Calu3 (cell line): ENCODE results near the gene IGF1R. TPM values are rescaled to one million over a fixed set of nuclear protein-coding genes. Genes with fewer than 3 reads are reported as not detected.

ENCODE experiments used
- BruUV-seq: library from RNA; stranded (reverse); fragments of 400-500 nt; replicated peaks from 2 replicates; lab custom pipeline; 2021; lab: Mats Ljungman, UMichigan
- CTCF ChIA-PET: fragments of 300-600 bp; sonication (Branson Sonifier 250); formaldehyde crosslinking; loops from one replicate; lab custom pipeline; 2022; ENCODE audit warnings: antibody characterized with exemption; lab: Charles Lee
- DNase-seq: peaks from one replicate; pipeline ENCODE4 v3.0.0; 2022
- H3K27ac Mint-ChIP-seq: one replicate; pipeline ENCODE4 v1.8.0; 2022; ENCODE audit warnings: mixed read lengths; ENCODE audit not compliant: unreplicated experiment
- H3K27me3 Mint-ChIP-seq: one replicate; pipeline ENCODE4 v1.8.0; 2022; ENCODE audit warnings: mixed read lengths; ENCODE audit not compliant: unreplicated experiment
- H3K36me3 Mint-ChIP-seq: one replicate; pipeline ENCODE4 v1.8.0; 2022; ENCODE audit warnings: mild to moderate bottlenecking, moderate library complexity, mixed read lengths; ENCODE audit not compliant: insufficient read depth, unreplicated experiment
- H3K4me1 Mint-ChIP-seq: one replicate; pipeline ENCODE4 v1.8.0; 2022; ENCODE audit warnings: mild to moderate bottlenecking, low read depth, mixed read lengths; ENCODE audit not compliant: unreplicated experiment
- H3K4me3 Mint-ChIP-seq: one replicate; pipeline ENCODE4 v1.8.0; 2022; ENCODE audit warnings: mild to moderate bottlenecking, low read depth, moderate library complexity, mixed read lengths; ENCODE audit not compliant: unreplicated experiment
- H3K9me3 Mint-ChIP-seq: one replicate; pipeline ENCODE4 v1.8.0; 2022; ENCODE audit warnings: low read depth, mixed read lengths; ENCODE audit not compliant: unreplicated experiment
- intact Hi-C: fragments of 100-400 bp; cut with micrococcal nuclease; formaldehyde crosslinking; loops from one replicate; pipeline ENCODE4 v1.10.0; 2022; ENCODE audit not compliant: unreplicated experiment
- total RNA-seq: library from RNA; stranded (reverse); gene quantifications from 2 replicates; pipeline ENCODE4 v1.2.3, GENCODE V29; 2022
- TF ChIP-seq, protein P1 (sequence below): fragments of 200-600 bp; IDR thresholded peaks from one replicate; pipeline ENCODE4 v1.8.0; 2022; ENCODE audit warnings: antibody characterized with exemption; ENCODE audit not compliant: unreplicated experiment

The IGF1R gene
- total RNA-seq, 1 experiment from 2014 or later: 73.9 TPM

DNA sequence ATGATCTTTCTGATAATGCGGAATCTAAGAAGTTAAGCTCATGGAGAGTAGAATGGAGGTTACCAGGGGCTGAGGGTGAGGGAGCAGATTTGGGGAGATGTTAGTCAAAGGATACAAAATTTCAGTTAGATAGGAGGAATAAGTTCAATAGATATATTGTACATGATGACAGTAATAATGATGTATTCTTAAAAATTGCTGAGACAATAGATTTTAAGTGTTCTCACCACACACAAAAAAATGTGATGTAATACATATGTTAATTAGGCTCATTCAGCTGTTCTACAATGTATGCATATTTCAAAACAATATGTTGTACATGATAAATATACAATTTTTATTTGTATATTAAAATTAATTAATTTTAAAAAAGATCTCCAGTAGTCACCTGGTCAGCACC, 277.9 kb downstream of the IGF1R start:
- Mint-ChIP-seq H3K4me1 (no peaks in the 10 kb centered on the region), H3K36me3 (peaks cover 13% of the 10 kb centered on the region), H3K27me3 (no peaks in the 10 kb centered on the region), H3K27ac (no peak overlapping the region), H3K4me3 (no peak overlapping the region), H3K9me3 (no peaks in the 10 kb centered on the region)
- no peak for DNase-seq
- intact Hi-C loops: no loop called here
- CTCF ChIA-PET: interaction anchor here (0.5 kb wide), 1 partner anchor 88 kb away, joined by 3 read pairs; no protein-coding TSS in a partner anchor
- no TSS peak for BruUV-seq
- TF ChIP-seq, protein P1, sequence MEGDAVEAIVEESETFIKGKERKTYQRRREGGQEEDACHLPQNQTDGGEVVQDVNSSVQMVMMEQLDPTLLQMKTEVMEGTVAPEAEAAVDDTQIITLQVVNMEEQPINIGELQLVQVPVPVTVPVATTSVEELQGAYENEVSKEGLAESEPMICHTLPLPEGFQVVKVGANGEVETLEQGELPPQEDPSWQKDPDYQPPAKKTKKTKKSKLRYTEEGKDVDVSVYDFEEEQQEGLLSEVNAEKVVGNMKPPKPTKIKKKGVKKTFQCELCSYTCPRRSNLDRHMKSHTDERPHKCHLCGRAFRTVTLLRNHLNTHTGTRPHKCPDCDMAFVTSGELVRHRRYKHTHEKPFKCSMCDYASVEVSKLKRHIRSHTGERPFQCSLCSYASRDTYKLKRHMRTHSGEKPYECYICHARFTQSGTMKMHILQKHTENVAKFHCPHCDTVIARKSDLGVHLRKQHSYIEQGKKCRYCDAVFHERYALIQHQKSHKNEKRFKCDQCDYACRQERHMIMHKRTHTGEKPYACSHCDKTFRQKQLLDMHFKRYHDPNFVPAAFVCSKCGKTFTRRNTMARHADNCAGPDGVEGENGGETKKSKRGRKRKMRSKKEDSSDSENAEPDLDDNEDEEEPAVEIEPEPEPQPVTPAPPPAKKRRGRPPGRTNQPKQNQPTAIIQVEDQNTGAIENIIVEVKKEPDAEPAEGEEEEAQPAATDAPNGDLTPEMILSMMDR: no peak

DNA sequence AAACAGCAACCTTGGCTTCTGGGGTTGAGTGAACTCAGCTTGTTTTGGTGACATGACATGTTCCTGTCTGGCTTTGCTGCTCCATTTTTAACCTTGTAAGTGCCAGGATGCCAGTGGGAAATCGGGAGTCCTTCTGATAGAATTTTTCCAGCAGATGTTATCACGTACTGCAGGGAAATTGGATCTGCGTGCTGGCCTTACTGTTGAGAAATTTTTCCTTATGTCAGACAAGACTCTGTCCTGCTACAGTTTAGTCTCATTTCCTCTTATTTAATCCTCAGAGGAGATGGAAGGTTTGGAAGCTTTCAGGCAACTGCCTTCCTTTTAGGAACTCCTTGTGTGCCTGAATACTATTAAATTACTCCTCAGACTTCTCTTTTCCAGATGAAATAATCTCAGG, 278.7 kb downstream of the IGF1R start:
- H3K9me3 Mint-ChIP-seq: no peaks in the 10 kb centered on the region
- H3K4me3 Mint-ChIP-seq: no peak overlapping the region
- H3K36me3 Mint-ChIP-seq: peaks cover 13% of the 10 kb centered on the region
- TF ChIP-seq, protein P1: no peak
- H3K27me3 Mint-ChIP-seq: no peaks in the 10 kb centered on the region
- no peak overlapping the region for H3K27ac Mint-ChIP-seq
- DNase-seq: no peak
- BruUV-seq: no TSS peak
- CTCF ChIA-PET: no interaction called here
- no peaks in the 10 kb centered on the region for H3K4me1 Mint-ChIP-seq
- intact Hi-C loops: no loop called here

DNA sequence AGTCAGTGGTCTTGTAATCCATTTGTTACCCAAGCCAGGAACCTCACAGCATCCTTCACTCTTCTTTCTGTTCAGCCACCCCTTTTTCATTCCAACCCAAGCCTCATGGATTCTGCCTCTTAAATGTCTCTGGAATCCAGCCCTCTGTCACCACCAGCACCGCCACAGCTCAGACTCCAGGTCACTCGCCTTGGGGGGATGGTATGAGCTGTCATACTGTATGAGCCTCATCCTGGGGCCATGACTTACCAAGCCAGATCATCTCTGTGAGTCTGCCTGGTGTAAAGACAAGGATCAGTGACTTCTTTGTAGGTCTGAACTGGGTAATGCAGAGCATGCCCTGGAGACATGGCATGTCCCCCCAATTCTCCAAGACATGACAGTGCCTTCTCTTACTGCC, 279.7 kb downstream of the IGF1R start:
- no peaks in the 10 kb centered on the region for H3K9me3 Mint-ChIP-seq
- CTCF ChIA-PET: no interaction called here
- peaks cover 8% of the 10 kb centered on the region for H3K36me3 Mint-ChIP-seq
- TF ChIP-seq, protein P1: no peak
- H3K27ac Mint-ChIP-seq: no peak overlapping the region
- intact Hi-C loops: no loop called here
- no peak for DNase-seq
- no peaks in the 10 kb centered on the region for H3K27me3 Mint-ChIP-seq
- H3K4me1 Mint-ChIP-seq: no peaks in the 10 kb centered on the region
- no peak overlapping the region for H3K4me3 Mint-ChIP-seq
- BruUV-seq: no TSS peak

DNA sequence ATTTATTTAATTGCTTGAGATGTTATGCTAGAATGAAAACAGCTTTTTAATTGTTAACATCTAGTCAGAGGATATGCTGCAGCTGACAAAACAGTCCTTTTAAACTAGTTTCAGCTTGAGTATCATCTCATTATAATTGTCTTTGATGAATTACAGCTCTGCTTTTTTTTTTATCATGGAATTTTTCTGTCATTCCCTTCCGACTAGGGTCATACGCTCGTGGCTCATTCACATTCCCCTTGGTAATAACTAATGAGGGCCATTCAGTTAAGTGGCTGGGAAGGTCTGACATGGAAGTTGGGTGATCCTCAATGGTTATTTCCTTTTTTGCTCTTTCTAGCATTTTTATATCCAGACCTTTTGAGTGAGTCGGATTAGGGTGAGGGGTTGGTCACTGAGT, 282.2 kb downstream of the IGF1R start:
- no peaks in the 10 kb centered on the region for H3K27me3 Mint-ChIP-seq
- H3K4me3 Mint-ChIP-seq: no peak overlapping the region
- TF ChIP-seq, protein P1: no peak
- H3K4me1 Mint-ChIP-seq: no peaks in the 10 kb centered on the region
- no peaks in the 10 kb centered on the region for H3K9me3 Mint-ChIP-seq
- no TSS peak for BruUV-seq
- intact Hi-C loops: no loop called here
- CTCF ChIA-PET: no interaction called here
- H3K27ac Mint-ChIP-seq: no peak overlapping the region
- no peak for DNase-seq
- H3K36me3 Mint-ChIP-seq: peaks cover 9% of the 10 kb centered on the region
